Subcutaneous adipose tissue (tissue), 4 donors: ENCODE data around the gene SDC1. TPM values are rescaled to one million over a fixed set of nuclear protein-coding genes. Genes with fewer than 3 reads are reported as not detected.

ENCODE experiments used
- CTCF ChIP-seq: fragments of 450-650 bp; IDR thresholded peaks from one replicate; pipeline ENCODE4 v1.5.1; 2016; ENCODE audit warnings: low read depth, mild to moderate bottlenecking, control low read depth, antibody characterized with exemption, moderate library complexity
- total RNA-seq, 4 donors: library from RNA; depleted of rRNA; stranded (reverse); fragments of >200 nt; gene quantifications; one replicate each; pipeline ENCODE4 v1.1.0, GENCODE V29; 2016

SDC1 gene
- total RNA-seq, 4 donors from 2014 or later: 2.4 to 27.5 (median 3.8) TPM

GRCh38 chr2:20172273-20173055, 52.5 kb downstream of the SDC1 start:
- TF ChIP-seq CTCF: no peak

GRCh38 chr2:20171445-20171977, 53.4 kb downstream of the SDC1 start:
- no peak for TF ChIP-seq CTCF

GRCh38 chr2:20170704-20171250, 54.2 kb downstream of the SDC1 start:
- TF ChIP-seq CTCF: no peak

GRCh38 chr2:20169796-20170703, 54.9 kb downstream of the SDC1 start:
- TF ChIP-seq CTCF: no peak

GRCh38 chr2:20168727-20169696, 55.9 kb downstream of the SDC1 start:
- TF ChIP-seq CTCF: no peak

- TF ChIP-seq CTCF: no peak
These were observed 56.7 kb downstream of the SDC1 start for GRCh38 chr2:20168048-20168726.
